HG02763 (cell line): ENCODE measurements around the gene CTBP2.

Experiments used
- ATAC-seq: cut with Tn5 transposase; IDR thresholded peaks from one replicate; pipeline ENCODE4 v1.9.1; 2021; ENCODE audit warnings: mild to moderate bottlenecking, moderate library complexity; ENCODE audit not compliant: unreplicated experiment

The CTBP2 gene

GRCh38 chr10:124952123-124952522, 208.2 kb downstream of the CTBP2 start:
- ATAC-seq = no peak

GRCh38 chr10:124949543-124949942, 210.8 kb downstream of the CTBP2 start:
- ATAC-seq = no peak

DNA sequence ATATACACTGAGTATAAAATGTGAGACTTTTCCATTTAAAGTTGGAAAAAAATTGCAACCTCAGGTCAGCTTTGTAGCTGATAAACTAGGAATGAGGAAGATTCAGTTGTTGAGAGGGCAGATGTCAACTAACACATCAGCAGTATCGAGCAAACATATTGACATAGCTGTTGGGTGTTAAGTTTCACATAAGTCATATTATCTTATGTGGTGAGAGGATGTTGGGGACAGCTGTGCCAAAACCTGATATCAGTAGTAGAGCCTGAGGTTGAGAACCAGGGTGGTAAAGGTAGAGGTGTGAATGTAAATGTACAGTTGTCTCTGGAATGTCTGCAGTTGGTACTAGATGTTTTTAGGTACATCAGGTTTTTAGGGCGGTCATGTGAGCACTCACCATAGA, 213.4 kb downstream of the CTBP2 start:
- no peak for ATAC-seq

DNA sequence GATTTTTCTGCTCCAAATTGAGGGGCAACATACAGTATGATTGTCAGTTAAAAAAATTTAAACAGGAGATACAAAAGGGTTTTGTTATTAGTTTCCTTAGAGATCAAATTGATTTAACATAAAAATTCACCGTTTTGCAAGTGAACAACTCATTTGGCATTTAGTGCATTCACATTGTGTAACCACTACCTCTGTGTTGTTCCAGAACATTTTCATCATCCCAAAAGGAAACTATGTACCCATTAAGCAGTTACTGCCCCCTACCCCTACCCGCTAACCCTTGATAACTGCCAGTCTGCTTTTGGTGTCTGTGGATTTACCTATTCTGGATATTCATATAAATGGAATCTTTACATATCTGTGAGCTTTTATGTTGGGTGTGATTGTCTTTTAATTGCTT, 215.4 kb downstream of the CTBP2 start:
- no peak for ATAC-seq

DNA sequence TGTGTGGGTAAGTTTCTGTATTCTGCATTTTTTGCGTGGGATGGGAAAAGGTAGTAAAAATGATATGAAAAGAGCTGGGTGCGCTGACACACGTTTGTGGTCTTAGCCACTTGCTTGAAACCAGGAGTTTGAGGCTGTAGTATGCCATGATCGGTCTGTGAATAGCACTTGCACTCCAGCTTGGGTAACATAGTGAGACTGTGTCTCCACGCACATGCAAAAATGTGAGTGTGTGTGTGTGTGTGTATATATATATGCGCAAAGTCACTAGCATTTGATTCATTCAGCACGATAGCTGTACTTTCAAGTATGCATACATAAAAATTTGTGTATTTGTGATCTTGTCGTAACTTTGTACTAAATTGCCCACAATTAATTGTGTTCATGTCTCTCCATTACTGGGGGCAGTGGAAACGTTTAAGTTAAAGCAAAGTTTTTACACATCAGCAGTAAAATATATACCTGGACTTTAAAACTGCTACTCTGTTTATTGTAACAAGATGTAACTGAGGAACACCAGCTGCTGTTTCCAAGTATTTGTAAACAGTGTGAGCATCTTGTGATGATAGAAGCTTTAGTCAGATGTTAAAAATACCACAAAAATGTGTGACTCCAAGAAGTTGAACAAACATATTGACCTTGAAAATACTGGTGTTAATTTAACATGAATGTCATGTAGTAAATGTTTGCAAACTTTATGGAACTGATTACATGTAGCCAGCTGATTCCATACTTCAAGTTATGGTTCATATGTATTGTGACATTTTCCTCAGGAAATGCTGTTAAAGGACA, 216.9 kb downstream of the CTBP2 start:
- ATAC-seq = no peak

DNA sequence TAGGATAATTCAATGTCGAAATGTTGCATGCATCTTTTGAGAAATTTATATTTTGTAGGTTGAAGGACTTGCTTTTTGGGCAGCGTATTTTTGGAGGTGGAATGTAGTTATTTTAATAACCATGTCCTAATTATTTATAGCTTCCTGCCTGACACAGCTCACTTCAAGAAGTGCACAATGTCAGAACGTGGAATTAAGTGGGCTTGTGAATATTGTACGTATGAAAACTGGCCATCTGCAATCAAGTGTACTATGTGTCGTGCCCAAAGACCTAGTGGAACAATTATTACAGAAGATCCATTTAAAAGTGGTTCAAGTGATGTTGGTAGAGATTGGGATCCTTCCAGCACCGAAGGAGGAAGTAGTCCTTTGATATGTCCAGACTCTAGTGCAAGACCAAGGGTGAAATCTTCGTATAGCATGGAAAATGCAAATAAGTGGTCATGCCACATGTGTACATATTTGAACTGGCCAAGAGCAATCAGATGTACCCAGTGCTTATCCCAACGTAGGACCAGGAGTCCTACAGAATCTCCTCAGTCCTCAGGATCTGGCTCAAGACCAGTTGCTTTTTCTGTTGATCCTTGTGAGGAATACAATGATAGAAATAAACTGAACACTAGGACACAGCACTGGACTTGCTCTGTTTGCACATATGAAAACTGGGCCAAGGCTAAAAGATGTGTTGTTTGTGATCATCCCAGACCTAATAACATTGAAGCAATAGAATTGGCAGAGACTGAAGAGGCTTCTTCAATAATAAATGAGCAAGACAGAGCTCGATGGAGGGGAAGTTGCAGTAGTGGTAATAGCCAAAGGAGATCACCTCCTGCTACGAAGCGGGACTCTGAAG, 217.8 kb downstream of the CTBP2 start:
- ATAC-seq = no peak

DNA sequence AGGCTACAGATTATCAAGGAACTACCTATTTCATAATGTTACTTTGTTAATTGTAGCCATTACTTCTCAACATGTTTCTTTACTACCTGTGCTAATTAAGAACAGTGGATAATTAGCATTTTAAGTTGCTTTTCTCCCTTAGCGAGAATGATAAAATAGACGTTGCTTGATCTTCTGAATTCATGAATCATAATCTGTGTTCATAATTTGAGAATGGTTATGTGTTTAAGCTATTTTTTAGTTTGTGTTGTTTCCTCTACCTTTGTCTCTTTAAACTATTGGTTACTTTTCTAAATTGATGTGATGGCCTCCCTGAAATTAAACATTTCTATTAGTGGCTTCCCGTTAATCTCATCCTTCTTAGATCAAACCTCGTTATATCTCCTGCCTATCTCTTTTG, 218.5 kb downstream of the CTBP2 start, which contains the start of gene ZRANB1:
ZRANB1 (plus strand) TSS at position 301 of the 400 bp plus-strand sequence. CDS start 371 bp downstream, outside the sequence.
- no peak for ATAC-seq

DNA sequence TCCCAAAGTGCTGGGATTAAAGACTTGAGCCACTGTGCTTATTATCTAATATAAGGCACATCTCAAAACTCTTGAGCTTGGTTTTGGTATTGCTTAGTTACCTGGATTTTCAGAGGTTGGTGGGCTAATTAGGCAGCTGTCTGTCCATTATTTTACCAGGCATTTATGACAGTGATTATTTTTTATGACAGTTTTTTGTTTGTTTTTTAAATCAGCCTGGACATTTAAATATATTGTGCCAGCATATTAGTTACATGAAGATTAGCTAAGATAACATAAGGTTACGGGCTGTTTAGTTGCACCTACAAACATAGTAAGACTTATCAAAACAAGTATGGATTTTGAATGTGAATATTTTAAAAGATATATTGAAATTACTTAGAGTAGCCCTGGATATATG, 221.1 kb downstream of the CTBP2 start:
- ATAC-seq = no peak

DNA sequence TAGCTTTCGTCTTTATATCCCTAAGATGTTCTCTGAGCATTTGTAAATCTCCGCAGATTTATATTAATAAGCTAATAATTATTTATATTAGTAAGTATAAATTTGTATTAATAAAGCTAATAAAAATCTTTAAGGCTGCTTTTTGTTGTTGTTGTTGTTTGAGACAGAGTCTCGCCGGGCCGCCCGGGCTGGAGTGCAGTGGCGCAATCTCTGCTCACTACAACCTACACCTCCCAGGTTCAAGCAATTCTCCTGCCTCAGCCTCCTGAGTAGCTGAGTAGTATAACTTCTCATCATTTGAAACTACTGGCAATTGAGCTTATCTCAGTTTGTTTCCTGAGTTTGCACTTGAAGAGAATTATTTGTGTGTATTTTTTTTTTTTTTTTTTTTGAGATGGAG, 223.6 kb downstream of the CTBP2 start:
- no peak for ATAC-seq

GRCh38 chr10:124935946-124936345, 224.4 kb downstream of the CTBP2 start:
- ATAC-seq = no peak
